Measurements from ENCODE around the gene MTX1. TPM values are rescaled to one million over a fixed set of nuclear protein-coding genes. Genes with fewer than 3 reads are reported as not detected.

The MTX1 gene
- total and polyA plus RNA-seq, 2 experiments from 2014 or later: 61.4 to 69.2 TPM

GRCh38 chr1:155196103-155196892, 12.2 kb upstream of the MTX1 start:
- H3K4me2 ChIP-seq (ENCODE audit: unreplicated experiment): peak overlapping the region; percentile 96
- H3K9ac ChIP-seq: peak overlapping the region; percentile 89
- no peaks in the 10 kb centered on the region for H3K36me3 ChIP-seq (ENCODE audit: low read depth)
- no peaks in the 10 kb centered on the region for H3K9me2 ChIP-seq (ENCODE audit: insufficient read depth)
- peak overlapping the region; percentile 82 for H3K4me3 ChIP-seq
- TF ChIP-seq EZH2phosphoT487 (IDR thresholded peaks at IDR 0.05; ENCODE audit: insufficient read depth, low read depth): no peak
- no peak for TF ChIP-seq EZH2 (IDR thresholded peaks at IDR 0.05; ENCODE audit: insufficient read depth, poor library complexity, severe bottlenecking)
- 74 to 80% methylated on average over 4 to 6 of the region's 6 CpGs for WGBS, 2 experiments (ENCODE audit: low coverage in 1 of 2, low lambda C conversion rate in 2 of 2, missing lambda C conversion rate in 2 of 2)
- H3K79me2 ChIP-seq (ENCODE audit: insufficient read depth): peaks cover 20% of the 10 kb centered on the region
- H3K9me3 ChIP-seq (ENCODE audit: low read depth): no peaks in the 10 kb centered on the region
- no peak overlapping the region for H2AFZ ChIP-seq
- DNase-seq: peak; percentile 27
- no peaks in the 10 kb centered on the region for H4K20me1 ChIP-seq (ENCODE audit: insufficient read depth)
- peaks cover 16% of the 10 kb centered on the region for H3K4me1 ChIP-seq (ENCODE audit: insufficient read depth)
- H3K27ac ChIP-seq: peak overlapping the region; percentile 92
- in situ Hi-C loops (cut with MboI): no loop called here
- no peaks in the 10 kb centered on the region; the same call in 1 of the 2 replicates for H3F3A ChIP-seq (ENCODE audit: insufficient read depth)
- H3K27me3 ChIP-seq (replicated peaks; ENCODE audit: insufficient read depth): no peaks in the 10 kb centered on the region

GRCh38 chr1:155196893-155197638, 11.4 kb upstream of the MTX1 start:
- TF ChIP-seq EZH2 (IDR thresholded peaks at IDR 0.05; ENCODE audit: insufficient read depth, poor library complexity, severe bottlenecking): no peak
- TF ChIP-seq EZH2phosphoT487 (IDR thresholded peaks at IDR 0.05; ENCODE audit: insufficient read depth, low read depth): no peak
- Histone ChIP-seq H3K4me2 (ENCODE audit: unreplicated experiment) (no peak overlapping the region), H3K79me2 (ENCODE audit: insufficient read depth) (peaks cover 20% of the 10 kb centered on the region), H3K27ac (no peak overlapping the region), H3K9me3 (ENCODE audit: low read depth) (no peaks in the 10 kb centered on the region), H3K4me1 (ENCODE audit: insufficient read depth) (peaks cover 16% of the 10 kb centered on the region), H2AFZ (no peak overlapping the region), H3K9me2 (ENCODE audit: insufficient read depth) (no peaks in the 10 kb centered on the region), H3K27me3 (replicated peaks; ENCODE audit: insufficient read depth) (no peaks in the 10 kb centered on the region), H3K9ac (no peak overlapping the region), H3F3A (ENCODE audit: insufficient read depth) (no peaks in the 10 kb centered on the region; the same call in 1 of the 2 replicates), H3K4me3 (no peak overlapping the region), H4K20me1 (ENCODE audit: insufficient read depth) (no peaks in the 10 kb centered on the region), H3K36me3 (ENCODE audit: low read depth) (no peaks in the 10 kb centered on the region)
- WGBS, 2 experiments (ENCODE audit: low coverage in 1 of 2, low lambda C conversion rate in 2 of 2, missing lambda C conversion rate in 2 of 2): 82 to 85% methylated on average over 20 of the region's 20 CpGs
- no peak for DNase-seq
- in situ Hi-C loops (cut with MboI): no loop called here

- no peak overlapping the region for H3K4me3 ChIP-seq
- WGBS, 2 experiments (ENCODE audit: low coverage in 1 of 2, low lambda C conversion rate in 2 of 2, missing lambda C conversion rate in 2 of 2): 88 to 92% methylated on average over 15 of the region's 15 CpGs
- H2AFZ ChIP-seq: no peak overlapping the region
- DNase-seq: no peak
- H3K4me2 ChIP-seq (ENCODE audit: unreplicated experiment): no peak overlapping the region
- in situ Hi-C loops (cut with MboI): no loop called here
- no peaks in the 10 kb centered on the region for H3K9me3 ChIP-seq (ENCODE audit: low read depth)
- H3K4me1 ChIP-seq (ENCODE audit: insufficient read depth): peaks cover 16% of the 10 kb centered on the region
- H3K27me3 ChIP-seq (replicated peaks; ENCODE audit: insufficient read depth): no peaks in the 10 kb centered on the region
- H3K9me2 ChIP-seq (ENCODE audit: insufficient read depth): no peaks in the 10 kb centered on the region
- no peak overlapping the region for H3K27ac ChIP-seq
- H3K79me2 ChIP-seq (ENCODE audit: insufficient read depth): peaks cover 20% of the 10 kb centered on the region
- no peaks in the 10 kb centered on the region for H4K20me1 ChIP-seq (ENCODE audit: insufficient read depth)
- H3K36me3 ChIP-seq (ENCODE audit: low read depth): no peaks in the 10 kb centered on the region
- H3K9ac ChIP-seq: no peak overlapping the region
- no peaks in the 10 kb centered on the region; the same call in 1 of the 2 replicates for H3F3A ChIP-seq (ENCODE audit: insufficient read depth)
- TF ChIP-seq EZH2 (IDR thresholded peaks at IDR 0.05; ENCODE audit: insufficient read depth, poor library complexity, severe bottlenecking): no peak
- TF ChIP-seq EZH2phosphoT487 (IDR thresholded peaks at IDR 0.05; ENCODE audit: insufficient read depth, low read depth): no peak
Measured at GRCh38 chr1:155197901-155198546, 10.5 kb upstream of the MTX1 start.

GRCh38 chr1:155198547-155198906, 10.0 kb upstream of the MTX1 start:
- Histone ChIP-seq H4K20me1 (ENCODE audit: insufficient read depth) (no peaks in the 10 kb centered on the region), H3K9ac (no peak overlapping the region), H3K4me1 (ENCODE audit: insufficient read depth) (peaks cover 16% of the 10 kb centered on the region), H3K4me2 (ENCODE audit: unreplicated experiment) (no peak overlapping the region), H3K9me2 (ENCODE audit: insufficient read depth) (no peaks in the 10 kb centered on the region), H3K9me3 (ENCODE audit: low read depth) (no peaks in the 10 kb centered on the region), H3K36me3 (ENCODE audit: low read depth) (no peaks in the 10 kb centered on the region), H3K27ac (no peak overlapping the region), H2AFZ (no peak overlapping the region), H3K27me3 (replicated peaks; ENCODE audit: insufficient read depth) (no peaks in the 10 kb centered on the region), H3F3A (ENCODE audit: insufficient read depth) (no peaks in the 10 kb centered on the region; the same call in 1 of the 2 replicates), H3K4me3 (no peak overlapping the region), H3K79me2 (ENCODE audit: insufficient read depth) (peaks cover 20% of the 10 kb centered on the region)
- DNase-seq: no peak
- 79 to 86% methylated on average over 3 of the region's 3 CpGs for WGBS, 2 experiments (ENCODE audit: low coverage in 1 of 2, low lambda C conversion rate in 2 of 2, missing lambda C conversion rate in 2 of 2)
- TF ChIP-seq EZH2 (IDR thresholded peaks at IDR 0.05; ENCODE audit: insufficient read depth, poor library complexity, severe bottlenecking): no peak
- no peak for TF ChIP-seq EZH2phosphoT487 (IDR thresholded peaks at IDR 0.05; ENCODE audit: insufficient read depth, low read depth)
- in situ Hi-C loops (cut with MboI): no loop called here

Data from GM23248 (cell line).